ENCODE results near the gene ATP6V0A1. TPM values are rescaled to one million over a fixed set of nuclear protein-coding genes. Genes with fewer than 3 reads are reported as not detected.

ATP6V0A1 gene
- total RNA-seq, 2 donors from 2014 or later, result 77.6 to 93.0 TPM

GRCh38 chr17:42521666-42522262, 63.1 kb downstream of the ATP6V0A1 start:
- TF ChIP-seq CTCF (IDR thresholded peaks at IDR 0.05), result no peak
- intact Hi-C loops (cut with DNase I), result loop anchor here (5.0 kb wide), 1 partner anchor 199 kb away; no protein-coding TSS in a partner anchor
- H3K4me3 ChIP-seq, result no peak overlapping the region
- no peaks in the 10 kb centered on the region for H3K9me3 ChIP-seq
- peak overlapping the region; percentile 44 to 76 for H3K9ac ChIP-seq (ENCODE audit: low read depth in 2 of 2, low read length in 2 of 2)
- no peaks in the 10 kb centered on the region for H3K27me3 ChIP-seq
- H3K27ac ChIP-seq, result peak overlapping the region; percentile 95
- H3K4me1 ChIP-seq, result peaks cover 39% of the 10 kb centered on the region
- H3K36me3 ChIP-seq, result no peaks in the 10 kb centered on the region
- no peak for DNase-seq

- Histone ChIP-seq H3K4me1 (peaks cover 37% of the 10 kb centered on the region), H3K36me3 (no peaks in the 10 kb centered on the region), H3K9me3 (no peaks in the 10 kb centered on the region), H3K27me3 (no peaks in the 10 kb centered on the region), H3K27ac (peak overlapping the region; percentile 95), H3K9ac (ENCODE audit: low read depth in 2 of 2, low read length in 2 of 2) (peak overlapping the region; percentile 44 to 76), H3K4me3 (no peak overlapping the region)
- intact Hi-C loops (cut with DNase I), result loop anchor here (5.0 kb wide), 1 partner anchor 200 kb away; no protein-coding TSS in a partner anchor
- no peak for DNase-seq
- TF ChIP-seq CTCF (IDR thresholded peaks at IDR 0.05), result no peak
These were observed 63.6 kb downstream of the ATP6V0A1 start for GRCh38 chr17:42522263-42522790.

- peak overlapping the region; percentile 95 for H3K27ac ChIP-seq
- no peaks in the 10 kb centered on the region for H3K9me3 ChIP-seq
- no peak overlapping the region for H3K4me3 ChIP-seq
- no peak for TF ChIP-seq CTCF (IDR thresholded peaks at IDR 0.05)
- H3K4me1 ChIP-seq, result peaks cover 33% of the 10 kb centered on the region
- intact Hi-C loops (cut with DNase I), result loop anchor here (5.0 kb wide), 1 partner anchor 201 kb away; no protein-coding TSS in a partner anchor
- H3K27me3 ChIP-seq, result no peaks in the 10 kb centered on the region
- no peaks in the 10 kb centered on the region for H3K36me3 ChIP-seq
- no peak for DNase-seq
- no peak overlapping the region for H3K9ac ChIP-seq (ENCODE audit: low read depth in 2 of 2, low read length in 2 of 2)
These were observed 64.2 kb downstream of the ATP6V0A1 start for GRCh38 chr17:42522798-42523278.

- H3K4me1 ChIP-seq, result peaks cover 12% of the 10 kb centered on the region
- intact Hi-C loops (cut with DNase I), result no loop called here
- no peaks in the 10 kb centered on the region for H3K9me3 ChIP-seq
- no peak overlapping the region for H3K9ac ChIP-seq (ENCODE audit: low read depth in 2 of 2, low read length in 2 of 2)
- TF ChIP-seq CTCF (IDR thresholded peaks at IDR 0.05), result no peak
- no peaks in the 10 kb centered on the region for H3K36me3 ChIP-seq
- no peaks in the 10 kb centered on the region for H3K27me3 ChIP-seq
- no peak overlapping the region for H3K27ac ChIP-seq
- no peak overlapping the region for H3K4me3 ChIP-seq
- no peak for DNase-seq
These were observed 66.5 kb downstream of the ATP6V0A1 start for GRCh38 chr17:42525221-42525620.

GRCh38 chr17:42526031-42526444, 67.4 kb downstream of the ATP6V0A1 start:
- H3K36me3 ChIP-seq, result no peaks in the 10 kb centered on the region
- no peak overlapping the region for H3K9ac ChIP-seq (ENCODE audit: low read depth in 2 of 2, low read length in 2 of 2)
- H3K4me3 ChIP-seq, result no peak overlapping the region
- H3K4me1 ChIP-seq, result peaks cover 7% of the 10 kb centered on the region
- no peak for TF ChIP-seq CTCF (IDR thresholded peaks at IDR 0.05)
- DNase-seq, result peak; percentile 60
- intact Hi-C loops (cut with DNase I), result no loop called here
- no peaks in the 10 kb centered on the region for H3K27me3 ChIP-seq
- H3K9me3 ChIP-seq, result no peaks in the 10 kb centered on the region
- H3K27ac ChIP-seq, result peak overlapping the region; percentile 49

All from colonic mucosa (tissue), 4 donors.